ENCODE data around the gene SUDS3. TPM values are rescaled to one million over a fixed set of nuclear protein-coding genes. Genes with fewer than 3 reads are reported as not detected.
A peak's percentile ranks its signal among the peaks of the same experiment; 100 is the strongest.

SUDS3 gene
- total and polyA plus RNA-seq, 7 experiments from 2014 or later: 10.1 to 32.2 (median 26.3) TPM

- H3K27me3 Mint-ChIP-seq: peaks cover 0 to 16% (median 0%) of the 10 kb centered on the region in 5 donors
- H3K36me3 Mint-ChIP-seq: no peaks in the 10 kb centered on the region
- ChIA-PET POLR2A (interaction anchor here (1.0 kb wide), 1 partner anchor 13 kb away, joined by 3 read pairs; no protein-coding TSS in a partner anchor), CTCF (interaction anchor here (1.1 kb wide), 1 partner anchor 13 kb away, joined by 3 read pairs; no protein-coding TSS in a partner anchor)
- H3K4me1 Mint-ChIP-seq: peaks cover 31 to 53% (median 45%) of the 10 kb centered on the region in 7 donors
- ATAC-seq (no peak), DNase-seq (peak in 2 of 9 donors; percentile 17 to 27)
- Histone ChIP-seq H3K27ac (ENCODE audit: low read depth, low read length) (peak overlapping the region; percentile 72), H3K36me3 (ENCODE audit: control insufficient read depth in 2 of 3, insufficient read depth in 3 of 3, low read length in 3 of 3) (peaks cover 0 to 7% (median 0%) of the 10 kb centered on the region in 3 experiments), H3K4me1 (ENCODE audit: control insufficient read depth in 2 of 2, insufficient read depth in 2 of 2, low read length in 2 of 2) (peaks cover 17 to 18% of the 10 kb centered on the region in 2 donors), H3K27me3 (ENCODE audit: control insufficient read depth in 2 of 2, insufficient read depth in 2 of 2, low read length in 2 of 2) (no peaks in the 10 kb centered on the region), H3K9me3 (ENCODE audit: control insufficient read depth in 2 of 3, low read length in 3 of 3) (no peaks in the 10 kb centered on the region), H3K4me3 (ENCODE audit: low read length) (peak overlapping the region; percentile 75)
- H3K4me3 Mint-ChIP-seq: peak overlapping the region; percentile 90 to 99 (median 93)
- peak overlapping the region in 6 of 9 donors; percentile 11 to 94 (median 62) for H3K27ac Mint-ChIP-seq
- intact Hi-C loops (cut with micrococcal nuclease): loop anchor here (1.0 to 10.0 kb wide), 9 partner anchors 12 to 1745 kb away; partner anchors contain the start of genes FBXO21 (in 1 of the 2), PRKAB1 (in 1 of the 2), RAB35 (in 1 of the 2) and RNFT2 (in 1 of the 2)
- peaks cover 0 to 4% (median 0%) of the 10 kb centered on the region in 11 donors for H3K9me3 Mint-ChIP-seq
These were observed 4.8 kb upstream of the SUDS3 start for GRCh38 chr12:118371321-118372282.

GRCh38 chr12:118372541-118373495 is 3.5 kb upstream of the SUDS3 start, which contains the start of gene TAOK3:
TSS of gene TAOK3 (minus strand) at chr12:118372907. CDS start at chr12:118255567, 117,340 bp downstream.
- H3K36me3 Mint-ChIP-seq: no peaks in the 10 kb centered on the region
- Histone ChIP-seq H3K27ac (ENCODE audit: low read depth, low read length) (peak within 1 kb of the TSS; percentile 78), H3K4me1 (ENCODE audit: control insufficient read depth in 2 of 2, insufficient read depth in 2 of 2, low read length in 2 of 2) (peaks cover 26 to 27% of the 10 kb centered on the region in 2 donors), H3K9me3 (ENCODE audit: control insufficient read depth in 2 of 3, low read length in 3 of 3) (no peaks in the 10 kb centered on the region), H3K27me3 (ENCODE audit: control insufficient read depth in 2 of 2, insufficient read depth in 2 of 2, low read length in 2 of 2) (no peaks in the 10 kb centered on the region), H3K36me3 (ENCODE audit: control insufficient read depth in 2 of 3, insufficient read depth in 3 of 3, low read length in 3 of 3) (peaks cover 0 to 8% (median 0%) of the 10 kb centered on the region in 3 experiments), H3K4me3 (ENCODE audit: low read length) (peak within 1 kb of the TSS; percentile 93)
- CTCF ChIA-PET: interaction anchor here (1.0 to 1.7 kb wide), 2 partner anchors 14 to 252 kb away, joined by 4 to 6 read pairs; no protein-coding TSS in a partner anchor
- H3K27ac Mint-ChIP-seq: peak within 1 kb of the TSS; percentile 86 to 99 (median 93)
- DNase-seq (peak; percentile 90 to 98 (median 96)), ATAC-seq (peak; percentile 95)
- POLR2A ChIA-PET: interaction anchor here (0.7 to 2.1 kb wide), 14 partner anchors 8 to 312 kb away, joined by 3 to 28 read pairs (median 4); partner anchors contain the start of genes PEBP1 and WSB2
- H3K27me3 Mint-ChIP-seq: peaks cover 0 to 16% (median 0%) of the 10 kb centered on the region in 5 donors
- peak within 1 kb of the TSS; percentile 90 to 99 (median 93) for H3K4me3 Mint-ChIP-seq
- peaks cover 34 to 63% (median 51%) of the 10 kb centered on the region in 7 donors for H3K4me1 Mint-ChIP-seq
- H3K9me3 Mint-ChIP-seq: peaks cover 0 to 4% (median 0%) of the 10 kb centered on the region in 11 donors
- intact Hi-C loops (cut with micrococcal nuclease): loop anchor here (1.0 to 10.0 kb wide), 12 partner anchors 14 to 1744 kb away; partner anchors contain the start of genes FBXO21 (in 1 of the 2), PEBP1 (in 1 of the 2), PRKAB1 (in 1 of the 2) and RAB35 (in 1 of the 2)

DNA sequence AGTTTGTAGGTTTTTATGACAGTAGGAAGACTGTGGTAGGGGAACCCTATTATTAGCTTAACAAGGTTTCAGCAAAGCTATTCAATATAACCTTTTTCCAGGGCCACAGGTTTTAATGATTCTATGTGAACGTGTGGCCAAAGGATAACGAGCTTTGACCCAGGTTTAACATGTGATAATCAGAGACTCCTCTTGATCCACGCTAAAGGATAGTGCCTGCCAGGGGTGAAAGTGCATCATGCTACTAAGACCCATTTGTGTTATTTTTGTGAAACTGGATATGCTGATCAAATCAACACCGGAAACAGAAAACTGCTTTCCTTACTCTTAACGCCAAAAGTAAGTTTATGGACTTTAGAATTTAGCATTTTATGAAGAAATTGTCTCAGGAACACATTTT is 2.7 kb upstream of the SUDS3 start:
- Histone ChIP-seq H3K36me3 (ENCODE audit: control insufficient read depth in 2 of 3, insufficient read depth in 3 of 3, low read length in 3 of 3) (peaks cover 0 to 8% (median 0%) of the 10 kb centered on the region in 3 experiments), H3K9me3 (ENCODE audit: control insufficient read depth in 2 of 3, low read length in 3 of 3) (no peaks in the 10 kb centered on the region), H3K27me3 (ENCODE audit: control insufficient read depth in 2 of 2, insufficient read depth in 2 of 2, low read length in 2 of 2) (no peaks in the 10 kb centered on the region), H3K4me1 (ENCODE audit: control insufficient read depth in 2 of 2, insufficient read depth in 2 of 2, low read length in 2 of 2) (peaks cover 30 to 32% of the 10 kb centered on the region in 2 donors), H3K4me3 (ENCODE audit: low read length) (peak overlapping the region; percentile 93), H3K27ac (ENCODE audit: low read depth, low read length) (peak overlapping the region; percentile 78)
- no peak for ATAC-seq
- H3K9me3 Mint-ChIP-seq: peaks cover 0 to 4% (median 0%) of the 10 kb centered on the region in 11 donors
- no peak for DNase-seq
- ChIA-PET CTCF (interaction anchor here (1.0 to 1.7 kb wide), 2 partner anchors 15 to 252 kb away, joined by 4 to 6 read pairs; no protein-coding TSS in a partner anchor), POLR2A (interaction anchor here (0.7 to 2.1 kb wide), 11 partner anchors 9 to 310 kb away, joined by 3 to 28 read pairs (median 4); partner anchors contain the start of gene PEBP1)
- H3K27ac Mint-ChIP-seq: peak overlapping the region; percentile 86 to 99 (median 93)
- H3K27me3 Mint-ChIP-seq: peaks cover 0 to 16% (median 0%) of the 10 kb centered on the region in 5 donors
- H3K4me1 Mint-ChIP-seq: peaks cover 34 to 67% (median 55%) of the 10 kb centered on the region in 7 donors
- intact Hi-C loops (cut with micrococcal nuclease): loop anchor here (1.0 to 10.0 kb wide), 11 partner anchors 15 to 1743 kb away; partner anchors contain the start of genes FBXO21 (in 1 of the 2), PEBP1 (in 1 of the 2), PRKAB1 (in 1 of the 2) and RAB35 (in 1 of the 2)
- no peaks in the 10 kb centered on the region for H3K36me3 Mint-ChIP-seq
- H3K4me3 Mint-ChIP-seq: peak overlapping the region; percentile 90 to 99 (median 93)

DNA sequence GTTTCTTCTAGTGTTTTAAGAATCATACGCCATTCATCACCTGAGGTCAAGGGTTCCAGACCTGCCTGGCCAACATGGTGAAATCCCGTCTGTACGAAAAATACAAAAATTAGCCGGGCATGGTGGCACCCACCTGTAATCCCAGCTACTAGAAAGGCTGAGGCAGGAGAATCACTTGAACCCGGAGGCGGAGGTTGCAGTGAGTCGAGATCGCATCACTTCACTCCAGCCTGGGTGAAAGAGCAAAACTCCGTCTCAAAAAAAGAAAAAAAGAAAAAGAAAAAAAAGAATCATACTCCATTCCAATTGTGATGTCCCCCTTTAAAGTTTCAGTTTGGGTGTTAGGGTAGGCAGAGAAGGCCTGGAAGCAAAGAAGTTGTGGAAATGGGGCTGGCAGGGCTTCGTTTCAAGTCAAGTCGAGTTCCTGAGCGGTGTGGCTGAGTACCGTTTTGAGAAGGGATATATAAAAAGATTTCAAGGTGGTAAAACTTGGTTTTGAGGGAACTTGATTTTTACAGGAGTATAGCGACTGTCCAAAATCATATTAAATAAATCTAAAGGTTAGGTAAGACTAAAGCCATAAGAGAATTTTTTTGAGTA is 2.1 kb upstream of the SUDS3 start:
- Histone ChIP-seq H3K36me3 (ENCODE audit: control insufficient read depth in 2 of 3, insufficient read depth in 3 of 3, low read length in 3 of 3) (peaks cover 0 to 9% (median 0%) of the 10 kb centered on the region in 3 experiments), H3K27ac (ENCODE audit: low read depth, low read length) (no peak overlapping the region), H3K9me3 (ENCODE audit: control insufficient read depth in 2 of 3, low read length in 3 of 3) (no peaks in the 10 kb centered on the region), H3K27me3 (ENCODE audit: control insufficient read depth in 2 of 2, insufficient read depth in 2 of 2, low read length in 2 of 2) (no peaks in the 10 kb centered on the region), H3K4me1 (ENCODE audit: control insufficient read depth in 2 of 2, insufficient read depth in 2 of 2, low read length in 2 of 2) (peaks cover 30 to 32% of the 10 kb centered on the region in 2 donors), H3K4me3 (ENCODE audit: low read length) (peak overlapping the region; percentile 93)
- intact Hi-C loops (cut with micrococcal nuclease): loop anchor here in 1 of 2 donors (5.0 to 10.0 kb wide), 5 partner anchors 67 to 1449 kb away; partner anchors contain the start of genes FBXO21 and PRKAB1
- ATAC-seq: no peak
- CTCF ChIA-PET: interaction anchor here (0.8 to 4.8 kb wide), 4 partner anchors 15 to 253 kb away, joined by 4 to 50 read pairs (median 5); no protein-coding TSS in a partner anchor
- no peaks in the 10 kb centered on the region for H3K36me3 Mint-ChIP-seq
- H3K4me3 Mint-ChIP-seq: peak overlapping the region in 9 of 10 donors; percentile 19 to 99 (median 91)
- peaks cover 0 to 16% (median 0%) of the 10 kb centered on the region in 5 donors for H3K27me3 Mint-ChIP-seq
- DNase-seq: no peak
- peaks cover 0 to 4% (median 0%) of the 10 kb centered on the region in 11 donors for H3K9me3 Mint-ChIP-seq
- H3K4me1 Mint-ChIP-seq: peaks cover 33 to 65% (median 54%) of the 10 kb centered on the region in 7 donors
- POLR2A ChIA-PET: interaction anchor here (0.9 to 2.1 kb wide), 4 partner anchors 15 to 239 kb away, joined by 4 to 28 read pairs (median 6); partner anchors contain the start of gene PEBP1
- peak overlapping the region in 6 of 9 donors; percentile 52 to 99 (median 69) for H3K27ac Mint-ChIP-seq

GRCh38 chr12:118374909-118375308 is 1.4 kb upstream of the SUDS3 start:
- ChIA-PET POLR2A (interaction anchor here (0.9 to 3.2 kb wide), 5 partner anchors 10 to 1293 kb away, joined by 3 to 49 read pairs (median 9); partner anchors contain the start of genes PEBP1 and PRKAB1), CTCF (interaction anchor here (0.8 to 4.8 kb wide), 6 partner anchors 9 to 239 kb away, joined by 4 to 50 read pairs (median 6); partner anchors contain the start of gene PEBP1)
- DNase-seq: no peak
- H3K27me3 ChIP-seq (ENCODE audit: control insufficient read depth in 2 of 2, insufficient read depth in 2 of 2, low read length in 2 of 2): no peaks in the 10 kb centered on the region
- H3K4me3 ChIP-seq (ENCODE audit: low read length): no peak overlapping the region
- peaks cover 0 to 16% (median 0%) of the 10 kb centered on the region in 5 donors for H3K27me3 Mint-ChIP-seq
- peak overlapping the region in 7 of 9 donors; percentile 21 to 99 (median 55) for H3K27ac Mint-ChIP-seq
- no peak for ATAC-seq
- peaks cover 0 to 1% (median 0%) of the 10 kb centered on the region in 5 donors for H3K36me3 Mint-ChIP-seq
- peaks cover 32 to 63% (median 53%) of the 10 kb centered on the region in 7 donors for H3K4me1 Mint-ChIP-seq
- H3K27ac ChIP-seq (ENCODE audit: low read depth, low read length): no peak overlapping the region
- H3K4me1 ChIP-seq (ENCODE audit: control insufficient read depth in 2 of 2, insufficient read depth in 2 of 2, low read length in 2 of 2): peaks cover 30 to 32% of the 10 kb centered on the region in 2 donors
- H3K4me3 Mint-ChIP-seq: peak overlapping the region; percentile 25 to 95 (median 62)
- peaks cover 0 to 15% (median 0%) of the 10 kb centered on the region in 3 experiments for H3K36me3 ChIP-seq (ENCODE audit: control insufficient read depth in 2 of 3, insufficient read depth in 3 of 3, low read length in 3 of 3)
- peaks cover 0 to 4% (median 0%) of the 10 kb centered on the region in 11 donors for H3K9me3 Mint-ChIP-seq
- H3K9me3 ChIP-seq (ENCODE audit: control insufficient read depth in 2 of 3, low read length in 3 of 3): no peaks in the 10 kb centered on the region
- intact Hi-C loops (cut with micrococcal nuclease): loop anchor here (5.0 to 10.0 kb wide), 6 partner anchors 68 to 1558 kb away; partner anchors contain the start of genes FBXO21 (in 1 of the 2) and PRKAB1 (in 1 of the 2)
